ENCODE data around the gene SNX20.

DNA sequence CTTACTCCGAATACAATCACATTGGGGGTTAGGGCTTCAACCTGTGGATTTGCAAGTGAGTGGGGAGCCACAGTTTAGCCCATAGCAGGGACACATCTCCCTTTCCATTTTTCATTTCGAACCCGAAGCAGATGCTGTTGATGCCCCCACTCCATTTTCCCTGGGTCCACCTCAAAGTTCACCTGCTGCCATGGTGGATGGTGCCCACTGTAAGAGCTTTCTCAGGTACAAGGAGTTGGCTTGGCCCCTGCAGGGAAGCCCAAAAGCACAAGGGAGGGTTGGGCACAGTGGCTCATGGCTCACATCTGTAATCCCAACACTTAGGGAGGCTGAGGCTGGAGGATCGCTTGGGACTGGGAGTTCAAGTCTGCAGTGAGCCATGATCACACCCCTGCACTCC lies 51.8 kb downstream of the SNX20 start:
- TF ChIP-seq, protein P1, sequence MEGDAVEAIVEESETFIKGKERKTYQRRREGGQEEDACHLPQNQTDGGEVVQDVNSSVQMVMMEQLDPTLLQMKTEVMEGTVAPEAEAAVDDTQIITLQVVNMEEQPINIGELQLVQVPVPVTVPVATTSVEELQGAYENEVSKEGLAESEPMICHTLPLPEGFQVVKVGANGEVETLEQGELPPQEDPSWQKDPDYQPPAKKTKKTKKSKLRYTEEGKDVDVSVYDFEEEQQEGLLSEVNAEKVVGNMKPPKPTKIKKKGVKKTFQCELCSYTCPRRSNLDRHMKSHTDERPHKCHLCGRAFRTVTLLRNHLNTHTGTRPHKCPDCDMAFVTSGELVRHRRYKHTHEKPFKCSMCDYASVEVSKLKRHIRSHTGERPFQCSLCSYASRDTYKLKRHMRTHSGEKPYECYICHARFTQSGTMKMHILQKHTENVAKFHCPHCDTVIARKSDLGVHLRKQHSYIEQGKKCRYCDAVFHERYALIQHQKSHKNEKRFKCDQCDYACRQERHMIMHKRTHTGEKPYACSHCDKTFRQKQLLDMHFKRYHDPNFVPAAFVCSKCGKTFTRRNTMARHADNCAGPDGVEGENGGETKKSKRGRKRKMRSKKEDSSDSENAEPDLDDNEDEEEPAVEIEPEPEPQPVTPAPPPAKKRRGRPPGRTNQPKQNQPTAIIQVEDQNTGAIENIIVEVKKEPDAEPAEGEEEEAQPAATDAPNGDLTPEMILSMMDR (IDR thresholded peaks at IDR 0.05): no peak
- no peak for TF ChIP-seq POLR2A (IDR thresholded peaks at IDR 0.05)

Measured in lower leg skin (tissue), 3 donors.